ENCODE results near the gene STK32C. TPM values are rescaled to one million over a fixed set of nuclear protein-coding genes. Genes with fewer than 3 reads are reported as not detected.
"Not testable (repeated sequence)": the region's sequence is repeated elsewhere in the genome, so short reads cannot be mapped to it uniquely, and the experiment has no call there.

The STK32C gene
- total and polyA plus RNA-seq, 2 of the 4 experiments (the other 2 are of a cell fraction) = 5.0 to 8.3 TPM

- WGBS, 2 experiments (ENCODE audit: extremely low coverage in 2 of 2, insufficient read length in 1 of 2) = 73% methylated on average over 4 of the region's 8 CpGs; no CpG with 5 or more reads in 1 of the 2 experiments
- H3K4me1 ChIP-seq (ENCODE audit: control insufficient read depth, insufficient read depth, low read length); H3K79me1 ChIP-seq (ENCODE audit: low read depth in 1 of 2, low read length in 2 of 2); H3K56ac ChIP-seq (ENCODE audit: extremely low read depth, insufficient read depth, low read length); in situ Hi-C loops (cut with MboI; ENCODE audit: low sequenced_read_pairs); H2BK120ac ChIP-seq (ENCODE audit: low read depth, low read length); intact Hi-C loops (cut with micrococcal nuclease); BruUV-seq (replicated peaks); H3K4me2 ChIP-seq (ENCODE audit: low read depth, low read length); H2AK9ac ChIP-seq (replicated peaks; ENCODE audit: low read depth, low read length, poor library complexity); H3K9ac ChIP-seq (ENCODE audit: low read depth, low read length); POLR2A ChIA-PET (ENCODE audit: unreplicated experiment); H2AK5ac ChIP-seq (ENCODE audit: low read depth, low read length); H2AFZ ChIP-seq (replicated peaks; ENCODE audit: low read length, poor library complexity); H2BK5ac ChIP-seq (ENCODE audit: low read depth, low read length, poor library complexity, severe bottlenecking); H3K4me3 ChIP-seq (ENCODE audit: insufficient read depth, low read depth, low read length); dilution Hi-C loops (cut with HindIII; ENCODE audit: low sequenced_read_pairs, unreplicated experiment); H4K5ac ChIP-seq (ENCODE audit: low read depth, low read length); H3K27me3 ChIP-seq (ENCODE audit: control insufficient read depth, insufficient read depth, low read length); H4K91ac ChIP-seq (ENCODE audit: insufficient read depth, low read depth, low read length); H3K23ac ChIP-seq (ENCODE audit: low read depth, low read length); H2BK20ac ChIP-seq (ENCODE audit: low read depth, low read length); H3K27ac ChIP-seq (ENCODE audit: insufficient read depth, low read length); ATAC-seq (ENCODE audit: low read depth); DNase-seq; H4K20me1 ChIP-seq (ENCODE audit: insufficient read depth, low read length); H3K9me1 ChIP-seq (ENCODE audit: insufficient read depth, low read length); H3K9me3 ChIP-seq (ENCODE audit: control insufficient read depth, insufficient read depth, low read length); H3K14ac ChIP-seq (replicated peaks; ENCODE audit: low read depth, low read length); H3K36me3 ChIP-seq (ENCODE audit: control insufficient read depth, insufficient read depth, low read length); H3K18ac ChIP-seq (ENCODE audit: low read depth, low read length); H2BK15ac ChIP-seq (ENCODE audit: low read depth, low read length); H4K8ac ChIP-seq (ENCODE audit: low read depth in 2 of 2, low read length in 2 of 2); H3K4ac ChIP-seq (ENCODE audit: low read depth, low read length): not testable (repeated sequence)
- CTCF ChIA-PET = interaction anchor here (0.6 kb wide), 1 partner anchor 345 kb away, joined by 3 read pairs; no protein-coding TSS in a partner anchor
These were observed 7.1 kb upstream of the STK32C start for GRCh38 chr10:132314881-132315280.
